GM12874 (cell line): ENCODE results near the gene LRRC27.

Source experiments
- TF ChIP-seq, protein P1 (sequence below): IDR thresholded peaks from 2 replicates; pipeline ENCODE4 v1.5.1; 2011; ENCODE audit warnings: low read depth, mild to moderate bottlenecking, control low read depth, low read length, moderate library complexity; ENCODE audit not compliant: insufficient read depth

The LRRC27 gene

DNA sequence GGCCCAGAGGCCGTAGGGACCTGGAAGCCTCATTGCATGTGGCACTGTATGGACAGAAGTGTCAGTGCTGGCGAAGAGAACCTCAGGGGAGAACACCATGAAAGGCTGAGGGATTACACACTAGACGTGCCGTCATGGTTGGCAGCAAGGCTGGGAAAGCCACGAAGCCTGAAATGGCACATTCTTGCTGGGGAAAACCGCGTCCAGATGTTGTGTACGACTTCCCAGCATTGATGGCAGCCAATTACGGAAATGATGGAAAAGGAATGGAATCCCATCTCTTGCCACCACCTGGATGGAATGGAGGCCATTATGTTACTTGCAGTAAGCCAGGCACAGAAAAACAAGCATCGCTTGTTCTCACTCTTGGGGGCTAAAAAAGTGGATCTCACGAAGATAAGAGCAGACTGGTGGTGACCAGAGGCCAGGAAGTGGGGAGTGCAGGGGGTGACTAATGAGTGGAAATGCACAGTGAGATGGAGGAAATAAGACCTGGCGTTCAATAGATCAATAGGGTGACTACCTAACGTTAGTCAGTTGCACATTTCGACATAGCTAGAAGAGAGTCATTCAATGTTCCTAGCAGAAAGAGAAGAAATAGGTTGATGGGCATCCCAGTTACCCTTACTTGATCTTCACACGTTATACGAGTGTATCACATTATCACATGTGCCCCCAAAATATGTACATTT is 50.4 kb downstream of the LRRC27 start:
- TF ChIP-seq, protein P1, sequence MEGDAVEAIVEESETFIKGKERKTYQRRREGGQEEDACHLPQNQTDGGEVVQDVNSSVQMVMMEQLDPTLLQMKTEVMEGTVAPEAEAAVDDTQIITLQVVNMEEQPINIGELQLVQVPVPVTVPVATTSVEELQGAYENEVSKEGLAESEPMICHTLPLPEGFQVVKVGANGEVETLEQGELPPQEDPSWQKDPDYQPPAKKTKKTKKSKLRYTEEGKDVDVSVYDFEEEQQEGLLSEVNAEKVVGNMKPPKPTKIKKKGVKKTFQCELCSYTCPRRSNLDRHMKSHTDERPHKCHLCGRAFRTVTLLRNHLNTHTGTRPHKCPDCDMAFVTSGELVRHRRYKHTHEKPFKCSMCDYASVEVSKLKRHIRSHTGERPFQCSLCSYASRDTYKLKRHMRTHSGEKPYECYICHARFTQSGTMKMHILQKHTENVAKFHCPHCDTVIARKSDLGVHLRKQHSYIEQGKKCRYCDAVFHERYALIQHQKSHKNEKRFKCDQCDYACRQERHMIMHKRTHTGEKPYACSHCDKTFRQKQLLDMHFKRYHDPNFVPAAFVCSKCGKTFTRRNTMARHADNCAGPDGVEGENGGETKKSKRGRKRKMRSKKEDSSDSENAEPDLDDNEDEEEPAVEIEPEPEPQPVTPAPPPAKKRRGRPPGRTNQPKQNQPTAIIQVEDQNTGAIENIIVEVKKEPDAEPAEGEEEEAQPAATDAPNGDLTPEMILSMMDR, result no peak

GRCh38 chr10:132383101-132383500 is 51.1 kb downstream of the LRRC27 start:
- TF ChIP-seq, protein P1, result no peak

GRCh38 chr10:132383751-132384196 is 51.8 kb downstream of the LRRC27 start:
- TF ChIP-seq, protein P1, result no peak

DNA sequence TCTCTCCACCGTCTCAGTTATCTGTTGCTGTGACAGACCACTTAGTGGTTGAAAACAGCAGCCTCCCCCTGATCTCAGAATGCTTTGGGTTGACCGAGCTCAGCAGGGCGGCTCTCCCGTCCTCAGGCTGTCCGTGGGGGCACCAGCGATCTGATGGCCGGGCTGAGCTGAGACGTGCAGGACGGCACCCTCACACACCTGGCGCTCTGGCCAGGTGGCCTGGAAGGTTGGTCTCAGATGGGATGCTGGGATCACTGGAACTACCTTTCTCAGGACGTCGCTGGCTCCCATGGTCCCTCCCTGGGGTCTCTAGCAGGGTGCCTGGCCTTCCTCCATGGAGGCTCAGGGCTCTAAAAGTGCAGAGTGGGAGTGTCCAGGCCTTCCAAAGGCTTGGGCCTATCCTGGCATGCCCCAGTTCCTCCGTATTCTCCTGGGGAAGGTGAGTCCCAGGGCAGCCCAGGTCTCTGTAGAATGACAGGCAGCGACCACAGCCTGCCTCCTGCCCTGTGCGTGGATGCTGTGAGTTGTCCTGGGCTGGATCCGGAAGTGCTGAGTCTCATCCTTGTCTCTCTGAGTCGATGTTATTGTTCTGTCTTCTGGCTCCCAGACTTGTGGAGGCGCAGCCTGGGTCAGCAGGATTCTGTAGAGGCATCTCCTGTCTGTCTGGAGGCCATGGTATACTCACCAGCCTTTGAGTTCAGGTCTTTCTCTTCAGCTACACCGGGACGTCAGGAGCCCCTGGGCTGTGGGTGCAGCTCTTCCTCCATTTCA is 52.8 kb downstream of the LRRC27 start:
- TF ChIP-seq, protein P1, result no peak

DNA sequence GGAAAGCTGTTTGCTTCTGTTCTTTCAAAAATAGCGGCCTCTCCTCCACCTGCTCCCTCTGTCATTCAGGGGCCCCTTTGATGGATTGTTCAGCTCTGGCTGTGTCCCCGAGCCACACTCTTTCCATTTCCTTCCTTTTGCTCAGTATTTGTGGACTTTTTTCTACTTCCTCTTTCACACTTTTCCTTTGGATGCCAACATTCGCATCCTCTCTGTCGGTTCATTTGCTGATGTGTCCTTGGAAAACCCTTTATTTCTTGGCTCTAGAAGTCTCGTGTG is 53.3 kb downstream of the LRRC27 start:
- TF ChIP-seq, protein P1, result no peak

DNA sequence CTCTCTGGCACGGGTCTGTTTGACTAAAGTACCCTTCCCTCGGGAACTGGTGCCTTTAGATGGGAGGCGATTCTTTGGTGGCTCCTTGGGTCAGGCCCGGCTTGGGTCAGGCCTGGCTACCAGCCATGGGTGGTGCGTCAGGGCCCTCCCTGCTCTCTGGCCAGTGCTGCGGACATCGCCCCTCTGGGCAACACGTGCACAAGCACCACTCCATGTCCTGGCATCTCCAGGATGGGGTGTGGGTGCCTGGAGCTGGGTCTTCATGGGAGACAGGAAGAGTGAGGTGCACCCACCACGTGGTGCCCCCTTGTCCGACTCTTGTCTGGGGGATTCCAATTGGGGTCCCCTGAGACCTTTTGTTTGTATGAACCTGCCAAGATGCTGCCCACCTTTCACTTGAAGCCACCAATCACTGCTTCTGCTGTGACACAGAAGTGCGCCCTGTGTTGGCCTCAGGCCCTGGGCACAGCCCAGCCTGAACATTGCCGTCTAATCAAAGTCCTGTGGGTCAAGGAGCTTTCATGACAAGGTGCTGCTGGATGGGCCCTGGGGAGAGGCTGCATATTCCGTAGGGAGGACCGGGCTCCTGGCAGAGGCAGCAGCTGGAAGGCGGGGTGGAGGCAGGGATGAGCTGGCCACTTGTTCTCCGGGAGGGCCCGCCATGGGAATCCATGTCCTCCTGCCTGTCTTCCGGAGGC is 53.9 kb downstream of the LRRC27 start:
- TF ChIP-seq, protein P1, result no peak

GRCh38 chr10:132386419-132386831 is 54.4 kb downstream of the LRRC27 start:
- TF ChIP-seq, protein P1, result no peak
